Middle frontal gyrus (tissue), 1 donor: ENCODE measurements around the gene SHB.
"Not testable (repeated sequence)": the region's sequence is repeated elsewhere in the genome, so short reads cannot be mapped to it uniquely, and the experiment has no call there.

Experiments used
- DNase-seq: peaks from one replicate; pipeline ENCODE4 v3.0.0-alpha.2; 2015; ENCODE audit warnings: low spot score; ENCODE audit errors: extremely low spot score

The SHB gene

DNA sequence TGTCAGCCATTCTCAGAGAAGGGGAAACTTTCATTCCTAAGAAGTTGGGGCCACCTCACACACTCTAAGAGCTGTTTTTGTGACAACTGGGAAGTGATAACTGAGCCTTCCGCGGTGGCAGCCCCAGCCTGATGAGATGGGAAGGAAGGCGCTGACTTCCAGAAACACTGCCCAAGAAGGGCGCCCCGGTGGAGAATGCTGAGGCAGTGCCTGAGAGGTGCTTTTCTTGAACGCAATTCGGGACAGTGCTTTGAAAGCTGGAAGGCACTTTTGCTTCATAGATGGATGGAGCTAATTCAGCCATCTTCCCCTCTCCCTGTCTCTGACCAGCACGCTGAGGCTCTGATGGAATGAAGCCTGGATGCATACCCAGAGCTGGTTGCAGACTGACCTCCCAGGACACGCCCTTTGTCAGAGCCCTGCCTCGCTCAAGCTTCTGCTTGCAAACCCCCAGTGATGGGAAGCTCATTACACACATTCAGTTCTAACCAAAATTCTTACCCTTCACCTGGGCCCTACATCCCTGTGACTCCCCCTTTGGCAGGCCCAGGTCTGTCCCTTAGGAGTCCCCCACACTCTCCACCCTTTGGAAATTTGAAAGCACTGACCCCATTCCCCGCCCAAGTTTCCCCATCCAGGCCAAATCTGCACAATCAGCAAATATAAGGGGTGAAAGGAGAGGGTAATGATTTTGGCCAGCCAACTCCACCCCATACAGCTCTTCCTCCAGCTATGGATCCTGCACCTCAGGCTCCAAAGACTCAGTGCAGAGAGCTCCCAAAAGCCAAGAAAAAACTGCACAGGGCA lies 98.5 kb downstream of the SHB start:
- no peak for DNase-seq

GRCh38 chr9:37969558-37970300 lies 99.3 kb downstream of the SHB start:
- DNase-seq, result no peak

DNA sequence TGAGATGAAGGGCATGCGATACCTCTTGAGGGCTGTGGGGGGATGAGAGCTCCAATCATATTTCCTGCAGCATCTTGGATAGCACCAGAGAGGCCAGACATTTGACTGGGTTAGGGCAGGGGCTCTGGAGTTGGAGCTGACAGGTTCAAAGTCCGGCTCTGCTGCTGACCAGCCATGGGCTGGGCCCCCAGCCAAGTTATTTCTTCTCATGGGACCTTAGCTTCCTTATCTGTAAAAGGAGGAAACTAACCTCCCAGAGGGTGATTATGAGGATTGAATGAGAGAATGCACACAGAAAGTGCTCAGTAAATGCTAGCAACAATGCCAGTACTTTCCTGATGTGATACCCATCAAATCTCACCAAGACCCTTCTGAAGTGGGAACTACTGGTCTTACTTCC lies 99.9 kb downstream of the SHB start:
- DNase-seq, result no peak

DNA sequence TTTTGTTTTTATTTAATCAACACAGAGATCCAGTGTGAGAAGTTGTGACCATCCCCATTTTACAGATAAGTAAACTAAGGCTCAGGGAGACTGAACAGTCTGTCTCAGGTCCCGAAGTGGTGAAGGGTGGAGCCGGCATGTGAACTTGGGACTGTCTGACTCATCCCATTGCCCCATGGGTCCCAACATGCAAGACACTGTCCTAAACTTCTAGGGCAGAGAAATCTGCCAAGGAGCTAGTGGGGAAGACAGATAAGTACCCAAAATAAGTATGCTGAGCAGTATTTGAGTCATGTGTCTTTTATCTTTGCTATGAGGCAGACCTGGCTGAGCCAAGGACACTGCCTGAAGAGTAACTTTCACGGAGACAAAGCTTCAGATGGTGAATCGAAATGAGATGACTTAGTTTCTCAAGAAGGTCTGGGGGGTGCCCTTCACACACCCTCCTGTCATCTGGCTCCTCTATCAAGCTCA lies 100.8 kb downstream of the SHB start:
- DNase-seq, result no peak

GRCh38 chr9:37967761-37968080 lies 101.3 kb downstream of the SHB start:
- no peak for DNase-seq

GRCh38 chr9:37967014-37967760 lies 101.8 kb downstream of the SHB start:
- no peak for DNase-seq

DNA sequence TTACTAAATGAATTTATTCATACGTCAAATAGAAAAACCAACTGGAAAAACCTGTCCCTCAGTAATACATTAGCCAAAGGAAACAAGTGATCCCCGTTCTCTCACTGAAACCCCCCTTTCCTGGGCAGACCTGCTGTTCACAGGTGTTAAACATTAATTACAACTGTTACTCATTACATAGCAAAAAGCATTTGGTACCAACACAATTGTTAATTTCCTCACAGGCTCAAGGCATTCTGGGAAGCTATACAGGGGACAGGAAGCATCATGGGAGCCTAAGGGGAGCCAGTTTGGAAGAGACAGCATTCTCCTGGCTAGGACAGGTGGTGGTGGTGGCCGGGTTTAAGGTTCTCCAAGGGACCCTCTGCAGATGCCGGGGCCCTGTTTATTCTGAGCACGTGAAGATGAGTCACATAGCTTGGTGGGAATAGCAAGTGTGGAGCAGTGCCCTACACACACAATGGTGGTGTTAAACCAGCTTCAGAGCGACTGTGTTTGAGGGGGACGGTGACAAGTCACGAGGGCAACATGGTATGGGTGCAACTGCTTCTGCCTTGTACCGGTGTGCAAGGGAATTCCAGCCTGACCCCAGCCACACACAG lies 102.5 kb downstream of the SHB start:
- no peak for DNase-seq

DNA sequence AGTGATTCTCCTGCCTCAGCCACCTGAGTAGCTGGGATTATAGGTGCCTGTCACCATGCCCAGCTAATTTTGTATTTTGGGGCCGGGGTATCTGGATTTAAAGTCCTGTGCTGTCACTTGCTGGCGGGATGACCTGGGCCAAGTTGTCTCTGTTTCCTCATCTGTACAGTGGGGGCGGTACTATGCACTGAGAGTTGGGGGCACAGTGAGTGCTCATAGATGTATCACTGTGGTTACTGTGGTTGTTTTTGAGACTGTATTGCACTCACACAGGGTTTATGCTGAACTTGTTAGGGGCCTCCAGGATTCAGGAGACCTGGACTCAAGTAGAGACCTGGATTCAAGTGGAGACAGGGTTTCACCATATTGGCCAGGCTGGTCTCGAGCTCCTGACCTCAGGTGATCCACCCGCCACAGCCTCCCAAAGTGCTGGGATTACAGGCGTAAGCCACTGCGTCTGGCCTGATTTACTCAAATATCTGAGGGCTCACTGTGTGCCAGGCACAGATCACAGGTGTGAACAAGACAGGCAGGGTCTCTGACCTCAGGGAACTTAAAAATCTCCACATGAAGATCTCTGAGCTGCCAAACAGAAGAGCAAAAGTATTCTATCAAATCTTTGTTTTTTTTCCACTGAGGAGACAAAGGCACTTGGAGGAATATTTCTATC lies 103.2 kb downstream of the SHB start:
- DNase-seq, result not testable (repeated sequence)

GRCh38 chr9:37965116-37965515 lies 103.9 kb downstream of the SHB start:
- no peak for DNase-seq

DNA sequence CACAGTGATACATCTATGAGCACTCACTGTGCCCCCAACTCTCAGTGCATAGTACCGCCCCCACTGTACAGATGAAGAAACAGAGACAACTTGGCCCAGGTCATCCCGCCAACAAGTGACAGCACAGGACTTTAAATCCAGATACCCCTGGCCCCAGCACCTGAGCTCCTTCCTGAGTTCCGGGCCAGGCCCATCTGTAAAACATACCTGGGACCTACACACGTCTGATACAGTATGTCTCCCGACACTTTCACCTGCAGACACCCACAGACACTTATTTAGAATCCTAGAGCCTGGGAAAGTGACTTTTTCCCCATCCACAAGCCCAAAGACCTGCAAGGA lies 104.3 kb downstream of the SHB start:
- no peak for DNase-seq

GRCh38 chr9:37963936-37964739 lies 104.9 kb downstream of the SHB start:
- DNase-seq, result no peak

- no peak for DNase-seq
These were observed 107.7 kb downstream of the SHB start for GRCh38 chr9:37961351-37961750.

DNA sequence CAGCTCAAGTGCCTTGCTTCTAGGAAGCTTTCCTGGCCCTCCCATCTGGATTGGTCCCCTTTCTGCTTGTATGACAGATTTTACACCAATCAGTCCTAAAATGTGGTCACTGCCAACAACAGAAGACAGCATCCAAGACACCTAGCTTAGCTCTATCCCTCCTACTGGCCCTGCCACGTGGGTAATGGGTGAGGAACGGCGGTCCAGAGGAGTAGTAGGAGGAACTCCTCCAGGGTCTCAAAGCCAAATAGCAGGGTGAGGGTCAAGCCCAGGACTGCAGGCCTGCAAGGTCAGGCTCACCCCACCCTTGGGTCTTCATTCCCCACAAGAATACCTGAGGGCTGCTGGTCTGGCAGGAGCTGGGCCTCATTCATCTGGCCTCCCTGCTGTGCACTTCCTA lies 108.4 kb downstream of the SHB start:
- DNase-seq, result no peak

DNA sequence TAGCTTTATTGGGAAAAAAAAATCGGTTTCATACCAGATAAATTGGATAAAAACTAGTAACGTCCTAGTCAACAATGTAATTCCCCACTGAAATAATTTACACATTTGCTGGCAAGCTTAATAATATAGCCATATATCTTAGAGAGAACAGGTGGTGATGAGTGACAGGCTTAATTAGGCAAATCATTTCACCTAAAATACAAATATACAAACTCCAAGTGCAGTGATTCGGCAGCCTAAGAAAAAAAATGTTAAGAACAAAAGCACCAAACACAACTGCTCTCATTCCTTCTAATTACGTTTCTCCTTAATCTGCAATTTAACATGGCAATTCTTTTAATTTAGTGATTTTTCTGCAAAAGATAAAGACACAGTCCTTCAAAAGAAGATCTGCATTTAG lies 109.1 kb downstream of the SHB start:
- DNase-seq, result no peak

GRCh38 chr9:37958154-37958553 lies 110.9 kb downstream of the SHB start:
- no peak for DNase-seq

- no peak for DNase-seq
These were observed 111.4 kb downstream of the SHB start for GRCh38 chr9:37957664-37957953.

GRCh38 chr9:37956904-37957663 lies 111.9 kb downstream of the SHB start:
- DNase-seq, result no peak

GRCh38 chr9:37956423-37956820 lies 112.6 kb downstream of the SHB start:
- no peak for DNase-seq

GRCh38 chr9:37955781-37956422 lies 113.1 kb downstream of the SHB start:
- no peak for DNase-seq
